HepG2 (cell line): ENCODE results near the gene SIX5. TPM values are rescaled to one million over a fixed set of nuclear protein-coding genes. Genes with fewer than 3 reads are reported as not detected.

Experiments used
- ATF7 ChIP-seq, 2 experiments: fragments of 450-650 bp in 1 of 2; sonication (generic) in 1 of 2; formaldehyde crosslinking in 1 of 2; IDR thresholded peaks; 2 replicates each; pipeline versions ENCODE4 v1.4.0 to v1.6.1; 2016 to 2020; ENCODE audit warnings: antibody characterized with exemption in 1 of 2, mild to moderate bottlenecking in 1 of 2, missing genetic modification reagents in 1 of 2
- CENPT ChIP-seq: sonication (generic); formaldehyde crosslinking; IDR thresholded peaks from 2 replicates; pipeline ENCODE4 v1.8.0; 2022; ENCODE audit warnings: low read depth, mild to moderate bottlenecking, moderate library complexity, missing genetic modification reagents
- ERF ChIP-seq: IDR thresholded peaks from 2 replicates; pipeline ENCODE4 v1.6.1; 2018; ENCODE audit warnings: missing biosample characterization, missing genetic modification reagents
- FOXC1 ChIP-seq: sonication (generic); formaldehyde crosslinking; IDR thresholded peaks from 2 replicates; pipeline ENCODE4 v1.8.0; 2022; ENCODE audit warnings: mild to moderate bottlenecking, missing genetic modification reagents, borderline replicate concordance
- FOXO4 ChIP-seq: sonication (generic); formaldehyde crosslinking; conservative IDR thresholded peaks from 2 replicates; pipeline ENCODE4 v1.8.1; 2023; ENCODE audit warnings: missing genetic modification reagents
- GLMP ChIP-seq: sonication (generic); formaldehyde crosslinking; IDR thresholded peaks from 2 replicates; pipeline ENCODE4 v1.9.0; 2021; ENCODE audit warnings: missing genetic modification reagents, mild to moderate bottlenecking, borderline replicate concordance
- HMG20A ChIP-seq: IDR thresholded peaks from 2 replicates; pipeline ENCODE4 v1.6.1; 2016; ENCODE audit warnings: borderline replicate concordance
- KLF11 ChIP-seq: IDR thresholded peaks from 2 replicates; pipeline ENCODE4 v1.6.1; 2016; ENCODE audit warnings: missing compliant biosample characterization
- PHF8 ChIP-seq: sonication (generic); formaldehyde crosslinking; IDR thresholded peaks from 2 replicates; pipeline ENCODE4 v1.5.0; 2020; ENCODE audit warnings: missing genetic modification reagents
- RBM39 ChIP-seq: fragments of 200-400 bp; formaldehyde crosslinking; IDR thresholded peaks from one replicate; pipeline ENCODE4 v1.6.1; 2018; ENCODE audit warnings: antibody characterized with exemption, mild to moderate bottlenecking, low read depth, low read length; ENCODE audit not compliant: poor library complexity, severe bottlenecking
- ZBTB38 ChIP-seq: sonication (generic); formaldehyde crosslinking; IDR thresholded peaks from 2 replicates; pipeline ENCODE4 v1.5.1; 2020; ENCODE audit warnings: mild to moderate bottlenecking, missing genetic modification reagents
- ZNF136 ChIP-seq: sonication (generic); formaldehyde crosslinking; IDR thresholded peaks from 2 replicates; pipeline ENCODE4 v1.8.1; 2022; ENCODE audit warnings: low read depth, mild to moderate bottlenecking, moderate library complexity, missing genetic modification reagents
- ZNF260 ChIP-seq: sonication (generic); formaldehyde crosslinking; IDR thresholded peaks from 2 replicates; pipeline ENCODE4 v1.4.0; 2020; ENCODE audit warnings: missing genetic modification reagents, low read depth, mild to moderate bottlenecking, borderline replicate concordance
- ZNF510 ChIP-seq: sonication (generic); formaldehyde crosslinking; IDR thresholded peaks from 2 replicates; pipeline ENCODE4 v1.4.0; 2020; ENCODE audit warnings: low read depth, mild to moderate bottlenecking, missing genetic modification reagents
- ZNF574 ChIP-seq: sonication (generic); formaldehyde crosslinking; IDR thresholded peaks from 2 replicates; pipeline ENCODE4 v1.4.0; 2020; ENCODE audit warnings: missing genetic modification reagents
- ZNF614 ChIP-seq: IDR thresholded peaks from 2 replicates; pipeline ENCODE4 v1.6.1; 2018; ENCODE audit warnings: missing biosample characterization, missing genetic modification reagents, inconsistent platforms, borderline replicate concordance
- polyA plus RNA-seq, 8 experiments: library from polyadenylated mRNA; depleted of rRNA in 3 of 8; stranded (reverse) in 7 of 8; unstranded in 1 of 8; fragments of >200 nt; fragmentation: Illumina TruSeq in 4 of 8; extraction: Trizol in 4 of 8; gene quantifications; 2 replicates each; pipeline versions ENCODE4 v1.2.1 to v1.2.3, GENCODE V29; 2011 to 2016; ENCODE audit warnings: low read depth in 4 of 8, missing spikeins in 1 of 8, mixed read lengths in 1 of 8; ENCODE audit not compliant: insufficient read depth in 1 of 8
- total RNA-seq, 5 experiments: library from RNA; depleted of rRNA; stranded (reverse); fragments of >200 nt; fragmentation: Illumina TruSeq; extraction: Trizol; gene quantifications; 2 replicates each; pipeline ENCODE4 v1.2.3, GENCODE V29; 2016; ENCODE audit warnings: low read depth in 1 of 5
- TF ChIP-seq, protein P1 (sequence below): sonication (generic); formaldehyde crosslinking; IDR thresholded peaks from 2 replicates; pipeline ENCODE4 v1.9.0; 2022; ENCODE audit warnings: missing genetic modification reagents, mild to moderate bottlenecking, borderline replicate concordance
- TF ChIP-seq, protein P2 (sequence below): sonication (generic); formaldehyde crosslinking; IDR thresholded peaks from 2 replicates; pipeline ENCODE4 v1.5.0; 2020; ENCODE audit warnings: mild to moderate bottlenecking, missing genetic modification reagents

SIX5 gene
- total and polyA plus RNA-seq, 2 of the 13 experiments (the other 11 are each of a cell fraction or from before 2014, with no cell fraction given) = 7.7 to 10.5 TPM

DNA sequence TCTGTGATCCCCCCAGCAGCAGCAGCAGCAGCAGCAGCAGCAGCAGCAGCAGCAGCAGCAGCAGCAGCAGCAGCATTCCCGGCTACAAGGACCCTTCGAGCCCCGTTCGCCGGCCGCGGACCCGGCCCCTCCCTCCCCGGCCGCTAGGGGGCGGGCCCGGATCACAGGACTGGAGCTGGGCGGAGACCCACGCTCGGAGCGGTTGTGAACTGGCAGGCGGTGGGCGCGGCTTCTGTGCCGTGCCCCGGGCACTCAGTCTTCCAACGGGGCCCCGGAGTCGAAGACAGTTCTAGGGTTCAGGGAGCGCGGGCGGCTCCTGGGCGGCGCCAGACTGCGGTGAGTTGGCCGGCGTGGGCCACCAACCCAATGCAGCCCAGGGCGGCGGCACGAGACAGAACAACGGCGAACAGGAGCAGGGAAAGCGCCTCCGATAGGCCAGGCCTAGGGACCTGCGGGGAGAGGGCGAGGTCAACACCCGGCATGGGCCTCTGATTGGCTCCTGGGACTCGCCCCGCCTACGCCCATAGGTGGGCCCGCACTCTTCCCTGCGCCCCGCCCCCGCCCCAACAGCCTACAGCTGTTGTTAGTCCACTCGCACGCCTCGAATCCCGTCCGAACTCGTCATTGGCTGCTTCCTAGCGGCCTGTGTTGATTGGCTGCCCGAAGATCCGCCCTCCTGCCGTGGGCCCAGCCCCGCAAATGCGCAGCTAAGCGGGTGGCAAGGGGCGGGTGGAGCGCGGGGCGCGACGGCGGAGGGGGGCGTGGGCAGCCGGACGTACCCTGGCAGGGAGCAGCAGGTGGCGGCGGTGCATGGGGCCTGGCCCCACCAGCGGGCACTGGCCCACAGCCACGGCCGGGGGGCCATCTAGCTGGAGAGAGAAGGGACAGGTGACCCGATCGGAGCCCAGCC, 1.4 kb upstream of the SIX5 start (continued):
- TF ChIP-seq PHF8 = peak; percentile 56
- peak; percentile 85; the same call in 1 of the 2 replicates for TF ChIP-seq ERF (CRISPR knock-in tag)
- TF ChIP-seq FOXC1 = no peak
- TF ChIP-seq FOXO4 (CRISPR knock-in tag) = no peak
- peak; percentile 82 for TF ChIP-seq RBM39
- TF ChIP-seq ATF7 (IDR thresholded peaks at IDR 0.05) = no peak
- no peak for TF ChIP-seq ATF7 (CRISPR knock-in tag; IDR thresholded peaks at IDR 0.05)
- TF ChIP-seq ZNF614 (CRISPR knock-in tag) = no peak
- no peak; the same call in 1 of the 2 replicates for TF ChIP-seq CENPT
- TF ChIP-seq, protein P1, sequence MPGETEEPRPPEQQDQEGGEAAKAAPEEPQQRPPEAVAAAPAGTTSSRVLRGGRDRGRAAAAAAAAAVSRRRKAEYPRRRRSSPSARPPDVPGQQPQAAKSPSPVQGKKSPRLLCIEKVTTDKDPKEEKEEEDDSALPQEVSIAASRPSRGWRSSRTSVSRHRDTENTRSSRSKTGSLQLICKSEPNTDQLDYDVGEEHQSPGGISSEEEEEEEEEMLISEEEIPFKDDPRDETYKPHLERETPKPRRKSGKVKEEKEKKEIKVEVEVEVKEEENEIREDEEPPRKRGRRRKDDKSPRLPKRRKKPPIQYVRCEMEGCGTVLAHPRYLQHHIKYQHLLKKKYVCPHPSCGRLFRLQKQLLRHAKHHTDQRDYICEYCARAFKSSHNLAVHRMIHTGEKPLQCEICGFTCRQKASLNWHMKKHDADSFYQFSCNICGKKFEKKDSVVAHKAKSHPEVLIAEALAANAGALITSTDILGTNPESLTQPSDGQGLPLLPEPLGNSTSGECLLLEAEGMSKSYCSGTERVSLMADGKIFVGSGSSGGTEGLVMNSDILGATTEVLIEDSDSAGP (CRISPR knock-in tag) = peak; percentile 84; the same call in 1 of the 2 replicates
- TF ChIP-seq ZNF260 = no peak
- no peak; the same call in 1 of the 2 replicates for TF ChIP-seq ZNF136 (CRISPR knock-in tag)
- 0 out of 2 replicates have a peak, but pooled peaks have one; percentile 90 for TF ChIP-seq ZNF510
- TF ChIP-seq, protein P2, sequence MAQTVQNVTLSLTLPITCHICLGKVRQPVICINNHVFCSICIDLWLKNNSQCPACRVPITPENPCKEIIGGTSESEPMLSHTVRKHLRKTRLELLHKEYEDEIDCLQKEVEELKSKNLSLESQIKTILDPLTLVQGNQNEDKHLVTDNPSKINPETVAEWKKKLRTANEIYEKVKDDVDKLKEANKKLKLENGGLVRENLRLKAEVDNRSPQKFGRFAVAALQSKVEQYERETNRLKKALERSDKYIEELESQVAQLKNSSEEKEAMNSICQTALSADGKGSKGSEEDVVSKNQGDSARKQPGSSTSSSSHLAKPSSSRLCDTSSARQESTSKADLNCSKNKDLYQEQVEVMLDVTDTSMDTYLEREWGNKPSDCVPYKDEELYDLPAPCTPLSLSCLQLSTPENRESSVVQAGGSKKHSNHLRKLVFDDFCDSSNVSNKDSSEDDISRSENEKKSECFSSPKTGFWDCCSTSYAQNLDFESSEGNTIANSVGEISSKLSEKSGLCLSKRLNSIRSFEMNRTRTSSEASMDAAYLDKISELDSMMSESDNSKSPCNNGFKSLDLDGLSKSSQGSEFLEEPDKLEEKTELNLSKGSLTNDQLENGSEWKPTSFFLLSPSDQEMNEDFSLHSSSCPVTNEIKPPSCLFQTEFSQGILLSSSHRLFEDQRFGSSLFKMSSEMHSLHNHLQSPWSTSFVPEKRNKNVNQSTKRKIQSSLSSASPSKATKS (CRISPR knock-in tag) = no peak
- TF ChIP-seq ZNF574 = peak; percentile 60; the same call in 1 of the 2 replicates
- no peak for TF ChIP-seq HMG20A
- 0 out of 2 replicates have a peak, but pooled peaks have one; percentile 22 for TF ChIP-seq ZBTB38
- peak; percentile 83; the same call in 1 of the 2 replicates for TF ChIP-seq KLF11
- no peak for TF ChIP-seq GLMP
